Osteocyte (in vitro differentiated cells): ENCODE data around the gene BCL2L2. TPM values are rescaled to one million over a fixed set of nuclear protein-coding genes. Genes with fewer than 3 reads are reported as not detected.
"Not testable (repeated sequence)": the region's sequence is repeated elsewhere in the genome, so short reads cannot be mapped to it uniquely, and the experiment has no call there.

Source experiments
- DNase-seq: peaks from one replicate; pipeline ENCODE4 v3.0.0; 2021; ENCODE audit warnings: mixed read lengths; ENCODE audit not compliant: unreplicated experiment; ENCODE audit errors: extremely low spot score
- H3K27ac Mint-ChIP-seq: one replicate; pipeline ENCODE4 v1.8.0; 2021; ENCODE audit warnings: mild to moderate bottlenecking, mixed read lengths; ENCODE audit not compliant: unreplicated experiment
- H3K27me3 Mint-ChIP-seq: one replicate; pipeline ENCODE4 v1.8.0; 2021; ENCODE audit warnings: mixed read lengths; ENCODE audit not compliant: unreplicated experiment
- H3K36me3 Mint-ChIP-seq: one replicate; pipeline ENCODE4 v1.8.0; 2021; ENCODE audit warnings: mixed read lengths; ENCODE audit not compliant: unreplicated experiment
- H3K4me1 Mint-ChIP-seq: one replicate; pipeline ENCODE4 v1.8.0; 2021; ENCODE audit warnings: mixed read lengths; ENCODE audit not compliant: unreplicated experiment
- H3K4me3 Mint-ChIP-seq: one replicate; pipeline ENCODE4 v1.8.0; 2021; ENCODE audit warnings: mild to moderate bottlenecking, moderate library complexity, mixed read lengths; ENCODE audit not compliant: unreplicated experiment
- H3K9me3 Mint-ChIP-seq: one replicate; pipeline ENCODE4 v1.8.0; 2021; ENCODE audit warnings: mixed read lengths; ENCODE audit not compliant: unreplicated experiment
- total RNA-seq: library from RNA; stranded (reverse); gene quantifications from 2 replicates; pipeline ENCODE4 v1.2.1, GENCODE V29; 2021
- TF ChIP-seq, protein P1 (sequence below): fragments of 200-600 bp; sonication (generic); IDR thresholded peaks from 2 replicates; pipeline ENCODE4 v1.5.0; 2021; ENCODE audit warnings: antibody characterized with exemption, mild to moderate bottlenecking, moderate library complexity

BCL2L2 gene
- total RNA-seq, 1 donor from 2014 or later, result 27.9 TPM

GRCh38 chr14:23324993-23325392 is 18.4 kb downstream of the BCL2L2 start:
- Mint-ChIP-seq H3K4me1 (peaks cover 25% of the 10 kb centered on the region), H3K27ac (no peak overlapping the region), H3K36me3 (peaks cover 30% of the 10 kb centered on the region), H3K9me3 (no peaks in the 10 kb centered on the region), H3K27me3 (no peaks in the 10 kb centered on the region), H3K4me3 (no peak overlapping the region)
- TF ChIP-seq, protein P1, sequence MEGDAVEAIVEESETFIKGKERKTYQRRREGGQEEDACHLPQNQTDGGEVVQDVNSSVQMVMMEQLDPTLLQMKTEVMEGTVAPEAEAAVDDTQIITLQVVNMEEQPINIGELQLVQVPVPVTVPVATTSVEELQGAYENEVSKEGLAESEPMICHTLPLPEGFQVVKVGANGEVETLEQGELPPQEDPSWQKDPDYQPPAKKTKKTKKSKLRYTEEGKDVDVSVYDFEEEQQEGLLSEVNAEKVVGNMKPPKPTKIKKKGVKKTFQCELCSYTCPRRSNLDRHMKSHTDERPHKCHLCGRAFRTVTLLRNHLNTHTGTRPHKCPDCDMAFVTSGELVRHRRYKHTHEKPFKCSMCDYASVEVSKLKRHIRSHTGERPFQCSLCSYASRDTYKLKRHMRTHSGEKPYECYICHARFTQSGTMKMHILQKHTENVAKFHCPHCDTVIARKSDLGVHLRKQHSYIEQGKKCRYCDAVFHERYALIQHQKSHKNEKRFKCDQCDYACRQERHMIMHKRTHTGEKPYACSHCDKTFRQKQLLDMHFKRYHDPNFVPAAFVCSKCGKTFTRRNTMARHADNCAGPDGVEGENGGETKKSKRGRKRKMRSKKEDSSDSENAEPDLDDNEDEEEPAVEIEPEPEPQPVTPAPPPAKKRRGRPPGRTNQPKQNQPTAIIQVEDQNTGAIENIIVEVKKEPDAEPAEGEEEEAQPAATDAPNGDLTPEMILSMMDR, result no peak
- no peak for DNase-seq

GRCh38 chr14:23325746-23326145 is 19.1 kb downstream of the BCL2L2 start:
- not testable (repeated sequence) for H3K27me3 Mint-ChIP-seq, H3K9me3 Mint-ChIP-seq, DNase-seq, H3K4me3 Mint-ChIP-seq, H3K27ac Mint-ChIP-seq
- Mint-ChIP-seq H3K36me3 (peaks cover 30% of the 10 kb centered on the region), H3K4me1 (peaks cover 18% of the 10 kb centered on the region)

DNA sequence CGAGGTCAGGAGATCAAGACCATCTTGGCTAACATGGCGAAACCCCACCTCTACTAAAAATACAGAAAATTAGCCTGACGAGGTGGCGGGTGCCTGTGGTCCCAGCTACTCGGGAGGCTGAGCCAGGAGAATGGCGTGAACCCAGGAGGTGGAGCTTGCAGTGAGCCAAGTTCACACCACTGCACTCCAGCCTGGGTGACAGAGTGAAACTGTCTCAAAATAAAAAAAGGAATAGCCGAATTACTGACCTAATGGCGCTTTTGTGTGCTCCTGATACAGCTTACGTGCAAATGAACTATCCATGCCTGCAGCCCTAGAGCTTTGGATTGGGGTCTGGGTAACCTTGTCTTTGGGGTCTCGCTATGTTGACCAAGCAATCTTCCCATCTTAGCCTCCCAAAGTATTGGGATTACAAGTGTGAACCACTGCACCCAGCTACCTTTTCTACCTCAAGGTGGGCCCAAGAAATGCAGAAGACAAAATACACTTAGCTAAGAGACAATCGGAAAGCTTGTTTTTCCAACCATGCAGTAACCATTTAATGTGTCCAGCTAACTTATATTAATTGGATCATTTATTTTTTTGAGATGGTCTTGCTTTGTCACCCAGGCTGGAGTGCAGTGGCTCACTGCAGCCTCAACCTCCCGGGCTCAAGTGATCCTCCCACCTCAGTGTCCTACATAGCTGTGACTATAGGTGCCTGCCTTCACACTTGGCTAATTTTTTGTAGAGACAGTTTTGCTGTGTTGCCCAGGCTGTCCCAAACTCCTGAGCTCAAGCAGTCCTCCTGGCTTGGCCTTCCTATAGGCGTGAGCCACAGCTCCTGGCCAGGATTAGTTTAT is 20.1 kb downstream of the BCL2L2 start:
- Mint-ChIP-seq H3K4me1 (peaks cover 16% of the 10 kb centered on the region), H3K4me3 (no peak overlapping the region), H3K36me3 (peaks cover 30% of the 10 kb centered on the region), H3K9me3 (no peaks in the 10 kb centered on the region), H3K27ac (no peak overlapping the region), H3K27me3 (no peaks in the 10 kb centered on the region)
- TF ChIP-seq, protein P1, result no peak
- peak; percentile 38 for DNase-seq

- Mint-ChIP-seq H3K4me3 (no peak overlapping the region), H3K4me1 (peaks cover 5% of the 10 kb centered on the region), H3K27ac (no peak overlapping the region), H3K27me3 (no peaks in the 10 kb centered on the region), H3K36me3 (peaks cover 25% of the 10 kb centered on the region), H3K9me3 (no peaks in the 10 kb centered on the region)
- TF ChIP-seq, protein P1, result peak; percentile 86
- peak; percentile 81 for DNase-seq
Measured at GRCh38 chr14:23327947-23328744, 21.5 kb downstream of the BCL2L2 start.

- DNase-seq, result peak; percentile 32
- H3K27ac Mint-ChIP-seq, result no peak overlapping the region
- peaks cover 34% of the 10 kb centered on the region for H3K27me3 Mint-ChIP-seq
- H3K36me3 Mint-ChIP-seq, result no peaks in the 10 kb centered on the region
- H3K9me3 Mint-ChIP-seq, result peaks cover 21% of the 10 kb centered on the region
- no peaks in the 10 kb centered on the region for H3K4me1 Mint-ChIP-seq
- TF ChIP-seq, protein P1, result no peak
- no peak overlapping the region for H3K4me3 Mint-ChIP-seq
Measured at GRCh38 chr14:23335623-23336022, 29.0 kb downstream of the BCL2L2 start.
